RWPE1 (cell line): ENCODE measurements around the gene CRTC3.
A peak's percentile ranks its signal among the peaks of the same experiment; 100 is the strongest.

Experiments
- CTCF ChIA-PET: fragments of 350-600 bp; sonication (Branson Sonifier 250); formaldehyde crosslinking; extraction: SDS; loops from one replicate; lab custom pipeline; 2021; lab: Yijun Ruan, JAX
- POLR2A ChIA-PET: fragments of 400-600 bp; formaldehyde crosslinking; extraction: SDS; loops from one replicate; lab custom pipeline; 2020; ENCODE audit warnings: antibody characterized with exemption; ENCODE audit not compliant: low non-redundant PET; lab: Yijun Ruan, JAX
- DNase-seq: peaks from one replicate; pipeline ENCODE4 v3.0.0; 2012; ENCODE audit warnings: low spot score
- H3K27ac ChIP-seq: fragments of 450-650 bp; 2 replicates; pipeline ENCODE4 v1.5.1; 2017
- TF ChIP-seq, protein P1 (sequence below): fragments of 450-650 bp; conservative IDR thresholded peaks from 2 replicates; pipeline ENCODE4 v1.5.1; 2017; ENCODE audit warnings: low read depth, mild to moderate bottlenecking

Gene CRTC3

DNA sequence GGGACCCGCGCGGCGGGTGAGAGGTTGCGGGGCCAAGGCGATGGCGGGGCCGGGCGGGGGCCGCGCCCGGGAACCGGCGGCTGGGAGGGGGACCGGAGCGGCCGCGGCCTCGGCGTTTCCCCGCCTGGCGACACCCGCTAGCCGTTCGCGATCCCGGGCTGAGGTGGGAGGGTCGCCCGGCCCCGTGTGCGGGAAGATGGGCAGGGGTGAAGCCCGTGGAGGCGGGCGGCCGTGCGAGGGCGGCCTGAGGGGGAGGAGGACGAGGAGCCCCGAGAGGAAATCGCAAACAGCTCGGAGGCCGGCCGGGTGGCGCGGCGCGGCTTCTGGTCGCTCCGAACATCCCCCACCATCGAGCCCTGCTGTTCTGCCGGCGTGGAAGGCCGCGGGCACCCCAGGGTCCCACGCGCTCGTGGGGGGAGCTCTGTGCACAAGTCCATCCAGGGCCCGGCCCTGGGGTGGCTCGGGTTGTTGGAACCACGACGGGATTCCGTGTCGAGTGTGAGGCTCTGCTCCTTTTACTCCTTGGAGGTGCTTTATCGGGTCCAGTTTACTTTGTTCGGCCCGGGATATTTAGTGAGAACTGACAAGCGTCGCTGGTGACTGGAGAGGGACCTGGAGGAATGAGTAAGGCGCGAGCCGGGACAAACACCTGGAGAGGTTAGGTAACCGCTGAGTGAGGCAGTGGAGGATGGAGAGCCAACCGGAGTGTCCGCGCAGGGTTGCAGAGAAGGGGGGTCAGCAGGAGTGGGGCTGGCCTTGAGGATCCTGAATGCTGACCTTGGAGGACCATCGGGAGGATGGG, 728 bp downstream of the CRTC3 start:
- ChIA-PET POLR2A (interaction anchor here (0.6 kb wide), 1 partner anchor 21 kb away, joined by 7 read pairs; no protein-coding TSS in a partner anchor), CTCF (interaction anchor here (0.6 to 1.0 kb wide), 3 partner anchors 15 to 30 kb away, joined by 3 to 5 read pairs (median 5); no protein-coding TSS in a partner anchor)
- peak; percentile 56 for DNase-seq
- TF ChIP-seq, protein P1, sequence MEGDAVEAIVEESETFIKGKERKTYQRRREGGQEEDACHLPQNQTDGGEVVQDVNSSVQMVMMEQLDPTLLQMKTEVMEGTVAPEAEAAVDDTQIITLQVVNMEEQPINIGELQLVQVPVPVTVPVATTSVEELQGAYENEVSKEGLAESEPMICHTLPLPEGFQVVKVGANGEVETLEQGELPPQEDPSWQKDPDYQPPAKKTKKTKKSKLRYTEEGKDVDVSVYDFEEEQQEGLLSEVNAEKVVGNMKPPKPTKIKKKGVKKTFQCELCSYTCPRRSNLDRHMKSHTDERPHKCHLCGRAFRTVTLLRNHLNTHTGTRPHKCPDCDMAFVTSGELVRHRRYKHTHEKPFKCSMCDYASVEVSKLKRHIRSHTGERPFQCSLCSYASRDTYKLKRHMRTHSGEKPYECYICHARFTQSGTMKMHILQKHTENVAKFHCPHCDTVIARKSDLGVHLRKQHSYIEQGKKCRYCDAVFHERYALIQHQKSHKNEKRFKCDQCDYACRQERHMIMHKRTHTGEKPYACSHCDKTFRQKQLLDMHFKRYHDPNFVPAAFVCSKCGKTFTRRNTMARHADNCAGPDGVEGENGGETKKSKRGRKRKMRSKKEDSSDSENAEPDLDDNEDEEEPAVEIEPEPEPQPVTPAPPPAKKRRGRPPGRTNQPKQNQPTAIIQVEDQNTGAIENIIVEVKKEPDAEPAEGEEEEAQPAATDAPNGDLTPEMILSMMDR = no peak
- peak overlapping the region; percentile 78 for H3K27ac ChIP-seq

DNA sequence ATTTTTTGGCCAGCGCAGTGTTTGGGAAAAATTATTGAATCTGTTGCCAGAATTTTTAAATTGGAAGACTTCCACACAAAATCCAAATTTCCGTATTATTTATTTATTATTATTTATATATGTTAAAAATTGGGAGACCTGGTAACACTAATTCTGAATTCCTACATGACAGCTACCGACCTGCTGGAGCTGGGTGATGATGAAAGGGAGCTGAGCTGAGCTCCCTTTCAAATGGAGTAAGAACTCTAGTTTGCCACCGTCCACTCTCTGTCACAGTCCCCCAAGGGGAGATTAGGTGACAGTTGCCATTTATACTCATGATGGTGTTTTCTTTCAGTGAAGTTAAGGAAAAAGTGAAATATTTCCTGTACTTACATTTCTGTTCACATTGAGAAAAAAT, 1.4 kb downstream of the CRTC3 start:
- CTCF ChIA-PET = interaction anchor here (0.6 kb wide), 2 partner anchors 14 to 135 kb away, joined by 3 to 5 read pairs; no protein-coding TSS in a partner anchor
- peak overlapping the region; percentile 78; the same call in 1 of the 2 replicates for H3K27ac ChIP-seq
- TF ChIP-seq, protein P1 = no peak
- DNase-seq = peak; percentile 17
- POLR2A ChIA-PET = interaction anchor here (0.6 kb wide), 1 partner anchor 22 kb away, joined by 7 read pairs; no protein-coding TSS in a partner anchor

DNA sequence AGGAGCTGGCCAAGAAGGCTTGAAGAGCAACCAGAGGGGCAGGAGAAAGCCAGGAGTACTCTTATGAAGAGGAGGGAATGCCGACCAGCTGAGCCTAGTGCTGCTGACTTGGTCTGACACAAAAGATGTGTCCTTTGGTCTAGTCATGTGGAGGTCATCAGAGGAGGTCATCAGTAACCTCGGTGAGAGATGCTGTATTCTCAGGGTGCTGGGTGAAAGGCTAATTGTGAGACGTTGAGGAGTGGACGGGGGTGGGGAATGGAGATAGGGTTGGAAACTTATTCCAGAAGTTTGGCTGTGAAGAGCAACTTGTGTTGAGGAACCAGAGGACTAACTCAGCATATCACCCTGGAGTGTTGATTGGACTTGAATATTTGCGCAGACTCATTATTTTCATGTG, 5.5 kb downstream of the CRTC3 start:
- DNase-seq = no peak
- TF ChIP-seq, protein P1 = no peak
- H3K27ac ChIP-seq = no peak overlapping the region
- CTCF ChIA-PET = interaction anchor here (0.6 to 1.0 kb wide), 2 partner anchors 14 to 215 kb away, joined by 3 to 4 read pairs; no protein-coding TSS in a partner anchor
- POLR2A ChIA-PET = no interaction called here

DNA sequence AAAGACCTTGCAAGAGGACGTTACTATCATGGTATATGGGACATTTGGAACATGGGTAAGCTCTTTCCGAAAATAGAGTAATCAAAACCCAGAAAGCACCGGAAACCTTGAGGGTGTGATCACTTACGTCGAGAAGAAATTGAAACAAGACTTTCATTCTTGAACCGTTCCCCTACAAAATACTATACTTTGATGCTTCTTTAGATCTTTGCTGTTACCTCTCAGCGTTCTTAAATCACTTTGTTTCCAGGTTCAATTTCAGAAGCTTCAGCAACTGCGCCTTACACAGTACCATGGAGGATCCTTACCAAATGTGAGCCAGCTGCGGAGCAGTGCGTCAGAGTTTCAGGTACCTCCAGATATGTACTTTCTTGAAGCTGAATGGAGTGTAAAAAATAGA, 10.1 kb downstream of the CRTC3 start:
- CTCF ChIA-PET = interaction anchor here (0.6 kb wide), 1 partner anchor 247 kb away, joined by 3 read pairs; no protein-coding TSS in a partner anchor
- POLR2A ChIA-PET = no interaction called here
- no peak overlapping the region for H3K27ac ChIP-seq
- no peak for DNase-seq
- TF ChIP-seq, protein P1 = no peak

DNA sequence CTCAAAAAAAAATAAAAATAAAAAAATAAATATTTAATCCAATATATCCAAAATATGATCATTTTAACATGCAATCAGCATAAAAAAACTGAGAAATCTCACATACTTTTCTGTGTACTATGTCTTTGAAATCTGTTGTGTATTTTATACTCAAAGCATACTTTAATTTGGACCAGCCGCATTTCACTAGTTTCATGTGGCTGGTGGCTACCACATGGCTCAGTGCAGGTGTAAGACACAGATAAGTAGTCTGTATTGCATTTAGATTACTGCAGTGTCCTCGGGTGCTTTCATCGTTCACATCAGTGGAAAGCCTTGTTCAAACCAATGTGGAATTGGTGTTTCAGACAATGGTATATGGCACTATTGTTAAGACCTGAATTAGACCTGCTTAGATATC, 11.0 kb downstream of the CRTC3 start:
- TF ChIP-seq, protein P1 = no peak
- POLR2A ChIA-PET = no interaction called here
- DNase-seq = no peak
- H3K27ac ChIP-seq = no peak overlapping the region
- CTCF ChIA-PET = no interaction called here

DNA sequence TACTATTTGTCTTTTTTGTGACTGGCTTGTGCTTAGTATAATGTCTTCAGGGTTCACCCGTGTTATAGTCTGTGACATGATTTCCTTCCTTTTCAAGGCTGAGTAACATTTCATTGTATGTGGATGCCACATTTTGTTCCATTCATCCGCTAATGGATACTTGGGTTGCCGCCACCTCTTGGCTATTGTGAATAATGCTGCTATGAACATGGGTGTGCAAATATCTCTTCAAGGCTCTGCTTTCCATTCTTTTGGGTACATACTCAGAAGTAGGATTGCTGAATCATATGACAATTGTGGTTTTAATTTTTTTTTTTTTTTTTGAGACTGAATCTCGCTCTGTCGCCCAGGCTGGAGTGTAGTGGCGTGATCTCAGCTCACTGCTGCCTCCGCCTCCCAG, 15.4 kb downstream of the CRTC3 start:
- POLR2A ChIA-PET = no interaction called here
- CTCF ChIA-PET = interaction anchor here (0.6 kb wide), 1 partner anchor 14 kb away, joined by 5 read pairs; no protein-coding TSS in a partner anchor
- H3K27ac ChIP-seq = no peak overlapping the region
- no peak for DNase-seq
- TF ChIP-seq, protein P1 = no peak
